ENCODE measurements around the gene ING3. TPM values are rescaled to one million over a fixed set of nuclear protein-coding genes. Genes with fewer than 3 reads are reported as not detected.

The ING3 gene
- total and polyA plus RNA-seq, 9 of the 15 experiments (the other 6 are each of a cell fraction or from before 2014, with no cell fraction given), result 22.8 to 233 (median 50.4) TPM

- TF ChIP-seq SIX5 (IDR thresholded peaks at IDR 0.05; ENCODE audit: borderline replicate concordance in 1 of 2, insufficient read depth in 1 of 2, low read depth in 1 of 2, low read length in 2 of 2), result no peak
- TF ChIP-seq THAP12 (CRISPR knock-in tag; IDR thresholded peaks at IDR 0.05), result no peak
- TF ChIP-seq RBM17 (IDR thresholded peaks at IDR 0.05; ENCODE audit: borderline replicate concordance, low read depth, low read length), result no peak
- no peak for TF ChIP-seq FOXK2 (conservative IDR thresholded peaks at IDR 0.05 in 1 of 2, IDR thresholded peaks at IDR 0.05 in 1 of 2; ENCODE audit: low read depth in 2 of 2)
- peak; percentile 95 for TF ChIP-seq SMARCE1 (IDR thresholded peaks at IDR 0.05)
- no peak for TF ChIP-seq RFX5 (IDR thresholded peaks at IDR 0.05; ENCODE audit: low read depth, low read length)
- no peak for TF ChIP-seq ZNF280A (IDR thresholded peaks at IDR 0.05; ENCODE audit: low read depth, partially characterized antibody)
- TF ChIP-seq HDAC8 (tag; IDR thresholded peaks at IDR 0.05), result 0 out of 2 replicates have a peak, but pooled peaks have one; percentile 56
- no peak; the same call in 1 of the 2 replicates for TF ChIP-seq ZNF347 (CRISPR knock-in tag; IDR thresholded peaks at IDR 0.05; ENCODE audit: low read depth)
- no peak for TF ChIP-seq SMARCA5 (IDR thresholded peaks at IDR 0.05)
- TF ChIP-seq FOSL1 (tag; conservative IDR thresholded peaks at IDR 0.05), result peak; percentile 79
- no peak for TF ChIP-seq ZHX1 (conservative IDR thresholded peaks at IDR 0.05; ENCODE audit: low read length)
- no peak for TF ChIP-seq XRCC5 (IDR thresholded peaks at IDR 0.05; ENCODE audit: low read depth, low read length)
- TF ChIP-seq ZNF224 (CRISPR knock-in tag; IDR thresholded peaks at IDR 0.05), result no peak
- no peak for TF ChIP-seq ARID2 (IDR thresholded peaks at IDR 0.05)
- TF ChIP-seq ADNP (tag; IDR thresholded peaks at IDR 0.05), result no peak
- TF ChIP-seq CBFB (CRISPR knock-in tag; IDR thresholded peaks at IDR 0.05), result no peak
- no peak for TF ChIP-seq YBX1 (IDR thresholded peaks at IDR 0.05)
- no peak for TF ChIP-seq TAF1 (IDR thresholded peaks at IDR 0.05; ENCODE audit: control insufficient read depth, extremely low read depth, insufficient read depth, low read length, severe bottlenecking)
- no peak for TF ChIP-seq ZNF174 (CRISPR knock-in tag; IDR thresholded peaks at IDR 0.05)
These were observed 34.7 kb downstream of the ING3 start (continued) for GRCh38 chr7:120985130-120985758.
